ENCODE measurements around the gene DZIP3. TPM values are rescaled to one million over a fixed set of nuclear protein-coding genes. Genes with fewer than 3 reads are reported as not detected.
"Not testable (repeated sequence)": the region's sequence is repeated elsewhere in the genome, so short reads cannot be mapped to it uniquely, and the experiment has no call there.

DZIP3 gene
- total RNA-seq, 2 donors from 2014 or later, result 11.8 to 19.5 TPM

GRCh38 chr3:108664266-108664665 lies 74.7 kb downstream of the DZIP3 start:
- no peak for DNase-seq (ENCODE audit: low spot score)
- intact Hi-C loops (cut with DNase I), result loop anchor here in 1 of 2 donors (10.0 kb wide), 1 partner anchor 251 kb away; no protein-coding TSS in a partner anchor

GRCh38 chr3:108667312-108667711 lies 77.8 kb downstream of the DZIP3 start:
- intact Hi-C loops (cut with DNase I), result loop anchor here in 1 of 2 donors (10.0 kb wide), 1 partner anchor 247 kb away; no protein-coding TSS in a partner anchor
- DNase-seq (ENCODE audit: low spot score), result no peak

GRCh38 chr3:108669208-108669607 lies 79.7 kb downstream of the DZIP3 start:
- no peak for DNase-seq (ENCODE audit: low spot score)
- intact Hi-C loops (cut with DNase I), result loop anchor here in 1 of 2 donors (10.0 kb wide), 1 partner anchor 246 kb away; no protein-coding TSS in a partner anchor

- intact Hi-C loops (cut with DNase I), result no loop called here
- DNase-seq (ENCODE audit: low spot score), result no peak
Observed at GRCh38 chr3:108672701-108673100, 83.2 kb downstream of the DZIP3 start.

- no peak for DNase-seq (ENCODE audit: low spot score)
- intact Hi-C loops (cut with DNase I), result no loop called here
Observed at GRCh38 chr3:108673988-108674661, 84.6 kb downstream of the DZIP3 start.

GRCh38 chr3:108677811-108678210 lies 88.3 kb downstream of the DZIP3 start:
- DNase-seq (ENCODE audit: low spot score), result no peak
- intact Hi-C loops (cut with DNase I), result no loop called here

- intact Hi-C loops (cut with DNase I); DNase-seq (ENCODE audit: low spot score): not testable (repeated sequence)
Observed at GRCh38 chr3:108692286-108692685, 102.8 kb downstream of the DZIP3 start.

GRCh38 chr3:108698461-108698860 lies 108.9 kb downstream of the DZIP3 start:
- intact Hi-C loops (cut with DNase I), result no loop called here
- no peak for DNase-seq (ENCODE audit: low spot score)

- no peak for DNase-seq (ENCODE audit: low spot score)
- intact Hi-C loops (cut with DNase I), result no loop called here
Observed at GRCh38 chr3:108705045-108705444, 115.5 kb downstream of the DZIP3 start.

- intact Hi-C loops (cut with DNase I), result no loop called here
Observed at GRCh38 chr3:108713009-108713516, 123.5 kb downstream of the DZIP3 start.

GRCh38 chr3:108713816-108714215 lies 124.3 kb downstream of the DZIP3 start:
- intact Hi-C loops (cut with DNase I), result no loop called here

More at GRCh38 chr3:108713009-108713516, 123.5 kb downstream of the DZIP3 start:
- no peak for DNase-seq (ENCODE audit: low spot score)

GRCh38 chr3:108718454-108718853 lies 128.9 kb downstream of the DZIP3 start:
- no peak for DNase-seq (ENCODE audit: low spot score)
- intact Hi-C loops (cut with DNase I), result no loop called here

More at GRCh38 chr3:108713816-108714215, 124.3 kb downstream of the DZIP3 start:
- DNase-seq (ENCODE audit: low spot score), result no peak

GRCh38 chr3:108719178-108719806 lies 129.8 kb downstream of the DZIP3 start:
- intact Hi-C loops (cut with DNase I), result no loop called here
- DNase-seq (ENCODE audit: low spot score), result no peak

GRCh38 chr3:108722724-108723123 lies 133.2 kb downstream of the DZIP3 start:
- no peak for DNase-seq (ENCODE audit: low spot score)
- intact Hi-C loops (cut with DNase I), result no loop called here

- intact Hi-C loops (cut with DNase I), result no loop called here
- no peak for DNase-seq (ENCODE audit: low spot score)
Observed at GRCh38 chr3:108724101-108724500, 134.6 kb downstream of the DZIP3 start.

- no peak for DNase-seq (ENCODE audit: low spot score)
- intact Hi-C loops (cut with DNase I), result no loop called here
Observed at GRCh38 chr3:108728105-108728504, 138.6 kb downstream of the DZIP3 start.

GRCh38 chr3:108728934-108729333 lies 139.4 kb downstream of the DZIP3 start:
- intact Hi-C loops (cut with DNase I), result no loop called here
- no peak for DNase-seq (ENCODE audit: low spot score)

- intact Hi-C loops (cut with DNase I), result no loop called here
- no peak for DNase-seq (ENCODE audit: low spot score)
Observed at GRCh38 chr3:108736821-108737220, 147.3 kb downstream of the DZIP3 start.

- intact Hi-C loops (cut with DNase I), result no loop called here
- DNase-seq (ENCODE audit: low spot score), result no peak
Observed at GRCh38 chr3:108742929-108743328, 153.4 kb downstream of the DZIP3 start.
